Fibroblast of lung (primary cell): ENCODE measurements around the gene HRC. TPM values are rescaled to one million over a fixed set of nuclear protein-coding genes. Genes with fewer than 3 reads are reported as not detected.

ENCODE experiments used
- DNase-seq, 2 donors: peaks; one replicate each; pipeline versions ENCODE4 v3.0.0 to v3.0.0-alpha.2; 2010; ENCODE audit warnings: low read depth in 2 of 2
- H2AFZ ChIP-seq: 2 replicates; pipeline ENCODE4 v1.5.1; 2012; ENCODE audit warnings: low read length, control low read depth, inconsistent platforms
- H3K27ac ChIP-seq: 2 replicates; pipeline ENCODE4 v1.5.1; 2011; ENCODE audit warnings: low read length, control low read depth; ENCODE audit not compliant: insufficient read depth
- H3K27me3 ChIP-seq: 2 replicates; pipeline ENCODE4 v1.5.1; 2011; ENCODE audit warnings: mild to moderate bottlenecking, low read length; ENCODE audit not compliant: control insufficient read depth, insufficient read depth
- H3K36me3 ChIP-seq: 2 replicates; pipeline ENCODE4 v1.5.1; 2011; ENCODE audit warnings: low read length; ENCODE audit not compliant: control insufficient read depth, insufficient read depth
- H3K4me1 ChIP-seq: 2 replicates; pipeline ENCODE4 v1.5.1; 2011; ENCODE audit warnings: low read length; ENCODE audit not compliant: control insufficient read depth, insufficient read depth; ENCODE audit errors: extremely low read depth
- H3K4me2 ChIP-seq: 2 replicates; pipeline ENCODE4 v1.5.1; 2011; ENCODE audit warnings: low read length, control low read depth; ENCODE audit not compliant: insufficient read depth; ENCODE audit errors: extremely low read depth
- H3K4me3 ChIP-seq, 4 experiments: fragments of 200-600 bp in 1 of 4; sonication (generic) in 1 of 4; replicated peaks in 1 of 4; 2 replicates each; pipeline ENCODE4 v1.5.1; 2011 to 2016; ENCODE audit warnings: low read length in 4 of 4, low read depth in 3 of 4, mild to moderate bottlenecking in 3 of 4, control low read depth in 2 of 4, inconsistent platforms in 1 of 4, mixed read lengths in 1 of 4; ENCODE audit not compliant: insufficient read depth in 1 of 4; ENCODE audit errors: control extremely low read depth in 1 of 4
- H3K79me2 ChIP-seq: 2 replicates; pipeline ENCODE4 v1.5.1; 2012; ENCODE audit warnings: mild to moderate bottlenecking, low read length, inconsistent platforms; ENCODE audit not compliant: control insufficient read depth, insufficient read depth
- H3K9ac ChIP-seq: 2 replicates; pipeline ENCODE4 v1.5.1; 2011; ENCODE audit warnings: mild to moderate bottlenecking, low read length, control low read depth; ENCODE audit not compliant: insufficient read depth
- H3K9me3 ChIP-seq: 2 replicates; pipeline ENCODE4 v1.5.1; 2012; ENCODE audit warnings: low read depth, low read length; ENCODE audit not compliant: control insufficient read depth, insufficient read depth
- H4K20me1 ChIP-seq: 2 replicates; pipeline ENCODE4 v1.5.1; 2011; ENCODE audit warnings: low read length; ENCODE audit not compliant: control insufficient read depth, insufficient read depth; ENCODE audit errors: extremely low read depth
- CTCF ChIP-seq, 2 donors: IDR thresholded peaks in 1 of 2; conservative IDR thresholded peaks in 1 of 2; 1 replicate in 1 of 2; 2 replicates in 1 of 2; pipeline ENCODE4 v1.5.1; 2011 to 2012; ENCODE audit warnings: low read length in 2 of 2, control low read depth in 1 of 2, inconsistent platforms in 1 of 2, low read depth in 1 of 2, mild to moderate bottlenecking in 1 of 2
- EZH2 ChIP-seq: IDR thresholded peaks from 2 replicates; pipeline ENCODE4 v1.5.1; 2012; ENCODE audit warnings: low read length, control low read depth, mild to moderate bottlenecking; ENCODE audit errors: missing control alignments
- polyA plus RNA-seq, 2 donors: library from polyadenylated mRNA; depleted of rRNA in 1 of 2; stranded (reverse) in 1 of 2; unstranded in 1 of 2; fragments of >200 nt; gene quantifications; 2 replicates each; pipeline ENCODE4 v1.2.1, GENCODE V29; 2011 to 2012; ENCODE audit warnings: missing spikeins in 1 of 2
- total RNA-seq: library from RNA; depleted of rRNA; stranded (reverse); fragments of >200 nt; gene quantifications from 2 replicates; pipeline ENCODE4 v1.2.1, GENCODE V29; 2014

Gene HRC
- total and polyA plus RNA-seq, 2 donors (not counting 1 experiment from before 2014, with no cell fraction given), result 0.16 TPM; not detected in 1

GRCh38 chr19:49136771-49137171 lies 18.4 kb downstream of the HRC start:
- Histone ChIP-seq H3K27me3 (no peaks in the 10 kb centered on the region), H2AFZ (peak overlapping the region; percentile 17), H3K4me1 (peaks cover 5% of the 10 kb centered on the region), H4K20me1 (no peaks in the 10 kb centered on the region), H3K4me2 (no peak overlapping the region), H3K79me2 (no peaks in the 10 kb centered on the region), H3K9ac (no peak overlapping the region), H3K4me3 (peak overlapping the region in 1 of 4 experiments; percentile 4), H3K27ac (no peak overlapping the region), H3K9me3 (no peaks in the 10 kb centered on the region), H3K36me3 (no peaks in the 10 kb centered on the region)
- peak in 1 of 2 donors; percentile 58 for DNase-seq
- no peak for TF ChIP-seq EZH2
- TF ChIP-seq CTCF (conservative IDR thresholded peaks at IDR 0.05 in 1 of 2, IDR thresholded peaks at IDR 0.05 in 1 of 2; ENCODE audit: low read depth in 1 of 2, low read length in 2 of 2), result no peak

- Histone ChIP-seq H3K9me3 (no peaks in the 10 kb centered on the region), H3K27me3 (no peaks in the 10 kb centered on the region), H3K79me2 (no peaks in the 10 kb centered on the region), H3K27ac (no peak overlapping the region), H4K20me1 (no peaks in the 10 kb centered on the region), H3K4me3 (no peak overlapping the region), H3K36me3 (no peaks in the 10 kb centered on the region), H3K4me1 (peaks cover 5% of the 10 kb centered on the region), H3K4me2 (no peak overlapping the region), H3K9ac (no peak overlapping the region), H2AFZ (no peak overlapping the region)
- no peak for TF ChIP-seq CTCF (conservative IDR thresholded peaks at IDR 0.05 in 1 of 2, IDR thresholded peaks at IDR 0.05 in 1 of 2; ENCODE audit: low read depth in 1 of 2, low read length in 2 of 2)
- no peak for TF ChIP-seq EZH2
- no peak for DNase-seq
Measured at GRCh38 chr19:49135686-49136085, 19.5 kb downstream of the HRC start.

GRCh38 chr19:49133621-49134454 lies 21.4 kb downstream of the HRC start:
- Histone ChIP-seq H3K27ac (no peak overlapping the region), H2AFZ (no peak overlapping the region), H3K4me1 (peaks cover 5% of the 10 kb centered on the region), H3K9me3 (no peaks in the 10 kb centered on the region), H3K79me2 (no peaks in the 10 kb centered on the region), H3K36me3 (no peaks in the 10 kb centered on the region), H3K27me3 (no peaks in the 10 kb centered on the region), H4K20me1 (no peaks in the 10 kb centered on the region), H3K9ac (no peak overlapping the region), H3K4me2 (no peak overlapping the region), H3K4me3 (peak overlapping the region in 2 of 4 experiments; percentile 25 to 26)
- TF ChIP-seq EZH2, result no peak
- TF ChIP-seq CTCF (conservative IDR thresholded peaks at IDR 0.05 in 1 of 2, IDR thresholded peaks at IDR 0.05 in 1 of 2; ENCODE audit: low read depth in 1 of 2, low read length in 2 of 2), result peak in 1 of 2 donors; percentile 3
- DNase-seq, result peak; percentile 20 to 63
